Coronary artery (tissue), 2 donors: Measurements from ENCODE around the gene PEX14.

ENCODE experiments used
- DNase-seq: peaks from one replicate; pipeline ENCODE4 v3.0.0-alpha.2; 2017; ENCODE audit warnings: low spot score
- H3K27ac ChIP-seq, 2 donors: fragments of 200-600 bp; sonication (generic); one replicate each; pipeline ENCODE4 v1.5.1; 2016 to 2019
- H3K4me3 ChIP-seq: fragments of 200-600 bp; sonication (generic); 2 replicates; pipeline ENCODE4 v1.5.1; 2016; ENCODE audit warnings: mild to moderate bottlenecking, moderate library complexity
- CTCF ChIP-seq: fragments of 200-600 bp; sonication (generic); IDR thresholded peaks from one replicate; pipeline ENCODE4 v1.5.1; 2019; ENCODE audit warnings: antibody characterized with exemption

Gene PEX14

GRCh38 chr1:10529091-10529490, 54.3 kb downstream of the PEX14 start:
- peak overlapping the region in 1 of 2 donors; percentile 40 for H3K27ac ChIP-seq
- no peak overlapping the region for H3K4me3 ChIP-seq
- DNase-seq, result no peak
- no peak for TF ChIP-seq CTCF

- Histone ChIP-seq H3K4me3 (no peak overlapping the region), H3K27ac (no peak overlapping the region)
- TF ChIP-seq CTCF, result no peak
- no peak for DNase-seq
These were observed 55.0 kb downstream of the PEX14 start for GRCh38 chr1:10529765-10530164.

- Histone ChIP-seq H3K4me3 (no peak overlapping the region), H3K27ac (no peak overlapping the region)
- DNase-seq, result no peak
- TF ChIP-seq CTCF, result no peak
These were observed 55.6 kb downstream of the PEX14 start for GRCh38 chr1:10530281-10530740.

- Histone ChIP-seq H3K4me3 (no peak overlapping the region), H3K27ac (no peak overlapping the region)
- no peak for TF ChIP-seq CTCF
- DNase-seq, result no peak
These were observed 56.2 kb downstream of the PEX14 start for GRCh38 chr1:10530756-10531495.

- H3K27ac ChIP-seq, result no peak overlapping the region
- no peak overlapping the region for H3K4me3 ChIP-seq
These were observed 57.6 kb downstream of the PEX14 start for GRCh38 chr1:10532362-10532761.

GRCh38 chr1:10534519-10534918, 59.8 kb downstream of the PEX14 start:
- DNase-seq, result no peak
- Histone ChIP-seq H3K4me3 (no peak overlapping the region), H3K27ac (no peak overlapping the region)
- no peak for TF ChIP-seq CTCF

More at GRCh38 chr1:10532362-10532761, 57.6 kb downstream of the PEX14 start:
- DNase-seq, result no peak
- no peak for TF ChIP-seq CTCF

- DNase-seq, result no peak
- no peak overlapping the region for H3K4me3 ChIP-seq
- no peak for TF ChIP-seq CTCF
- H3K27ac ChIP-seq, result no peak overlapping the region
These were observed 61.5 kb downstream of the PEX14 start for GRCh38 chr1:10536133-10536770.
